ENCODE measurements around the gene HHIPL1.
"Not testable (repeated sequence)": the region's sequence is repeated elsewhere in the genome, so short reads cannot be mapped to it uniquely, and the experiment has no call there.

The HHIPL1 gene

DNA sequence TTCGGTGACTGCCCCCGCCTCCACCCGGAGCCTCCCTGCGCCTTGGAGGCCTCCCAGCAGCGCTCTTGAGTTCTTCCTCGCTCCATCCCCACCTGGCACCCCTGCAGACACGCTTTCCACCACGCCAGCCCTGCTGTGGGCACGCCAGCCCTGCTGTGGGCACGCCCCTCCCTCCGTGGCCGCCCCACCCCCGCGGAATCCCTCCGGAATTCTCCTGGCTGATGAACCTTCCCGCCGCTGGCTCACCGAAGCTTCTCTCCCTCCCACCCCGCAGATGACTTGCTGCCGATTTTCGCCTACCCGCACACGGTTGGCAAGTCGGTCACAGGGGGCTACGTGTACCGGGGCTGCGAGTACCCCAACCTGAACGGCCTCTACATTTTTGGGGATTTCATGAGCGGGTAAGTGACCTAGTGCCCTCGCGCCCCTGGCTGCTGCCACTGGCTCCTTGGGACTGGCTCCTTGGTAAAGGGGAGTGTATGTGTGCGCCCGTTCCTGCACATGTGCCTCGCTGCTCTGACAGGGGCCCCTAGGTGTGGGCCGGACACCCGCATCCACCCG lies 15.2 kb downstream of the HHIPL1 start:
- TF ChIP-seq, protein P1, sequence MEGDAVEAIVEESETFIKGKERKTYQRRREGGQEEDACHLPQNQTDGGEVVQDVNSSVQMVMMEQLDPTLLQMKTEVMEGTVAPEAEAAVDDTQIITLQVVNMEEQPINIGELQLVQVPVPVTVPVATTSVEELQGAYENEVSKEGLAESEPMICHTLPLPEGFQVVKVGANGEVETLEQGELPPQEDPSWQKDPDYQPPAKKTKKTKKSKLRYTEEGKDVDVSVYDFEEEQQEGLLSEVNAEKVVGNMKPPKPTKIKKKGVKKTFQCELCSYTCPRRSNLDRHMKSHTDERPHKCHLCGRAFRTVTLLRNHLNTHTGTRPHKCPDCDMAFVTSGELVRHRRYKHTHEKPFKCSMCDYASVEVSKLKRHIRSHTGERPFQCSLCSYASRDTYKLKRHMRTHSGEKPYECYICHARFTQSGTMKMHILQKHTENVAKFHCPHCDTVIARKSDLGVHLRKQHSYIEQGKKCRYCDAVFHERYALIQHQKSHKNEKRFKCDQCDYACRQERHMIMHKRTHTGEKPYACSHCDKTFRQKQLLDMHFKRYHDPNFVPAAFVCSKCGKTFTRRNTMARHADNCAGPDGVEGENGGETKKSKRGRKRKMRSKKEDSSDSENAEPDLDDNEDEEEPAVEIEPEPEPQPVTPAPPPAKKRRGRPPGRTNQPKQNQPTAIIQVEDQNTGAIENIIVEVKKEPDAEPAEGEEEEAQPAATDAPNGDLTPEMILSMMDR (IDR thresholded peaks at IDR 0.05; ENCODE audit: insufficient read depth, missing control alignments), result no peak
- no peak for DNase-seq (ENCODE audit: insufficient read length, low spot score)
- FAIRE-seq, result no peak

DNA sequence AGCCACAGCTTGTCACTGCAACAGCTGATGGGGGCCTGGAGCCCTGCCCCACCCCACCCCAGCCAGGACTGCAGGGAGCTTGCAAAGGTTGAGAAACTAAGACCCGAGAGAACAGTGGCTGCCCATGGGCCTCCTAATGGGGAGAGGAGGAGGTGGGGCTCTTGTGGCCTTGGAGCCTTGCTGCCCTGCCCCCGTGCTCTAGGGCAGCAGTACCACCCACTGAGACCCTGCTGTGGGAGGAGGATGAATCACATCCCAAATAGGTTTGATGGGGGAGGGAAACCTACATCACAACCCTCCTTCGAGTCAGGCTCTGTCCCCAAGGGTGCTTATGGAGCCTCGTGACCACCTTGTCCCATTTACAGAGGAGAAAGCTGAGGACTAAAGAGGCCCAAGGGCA lies 15.9 kb downstream of the HHIPL1 start:
- TF ChIP-seq, protein P1 (IDR thresholded peaks at IDR 0.05; ENCODE audit: insufficient read depth, missing control alignments), result no peak
- FAIRE-seq, result no peak
- DNase-seq (ENCODE audit: insufficient read length, low spot score), result no peak

DNA sequence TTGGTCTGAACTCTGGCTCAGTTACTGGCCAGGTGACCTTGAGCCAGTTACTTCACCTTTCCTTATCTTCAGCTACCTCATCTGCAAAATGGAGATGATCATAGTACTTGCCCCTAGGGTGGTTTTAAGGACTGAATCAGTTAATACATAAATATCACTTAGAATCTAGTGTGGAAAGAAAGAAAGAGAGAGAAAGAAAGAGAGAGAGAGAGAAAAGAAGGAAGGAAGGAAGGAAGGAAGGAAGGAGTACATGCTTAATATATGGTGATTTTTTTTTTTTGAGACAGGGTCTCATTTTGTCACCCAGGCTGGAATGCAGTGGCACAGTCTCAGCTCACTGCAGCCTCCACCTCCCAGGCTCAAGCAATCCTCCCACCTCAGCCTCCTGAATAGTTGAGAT lies 16.3 kb downstream of the HHIPL1 start:
- not testable (repeated sequence) for DNase-seq (ENCODE audit: insufficient read length, low spot score); FAIRE-seq

DNA sequence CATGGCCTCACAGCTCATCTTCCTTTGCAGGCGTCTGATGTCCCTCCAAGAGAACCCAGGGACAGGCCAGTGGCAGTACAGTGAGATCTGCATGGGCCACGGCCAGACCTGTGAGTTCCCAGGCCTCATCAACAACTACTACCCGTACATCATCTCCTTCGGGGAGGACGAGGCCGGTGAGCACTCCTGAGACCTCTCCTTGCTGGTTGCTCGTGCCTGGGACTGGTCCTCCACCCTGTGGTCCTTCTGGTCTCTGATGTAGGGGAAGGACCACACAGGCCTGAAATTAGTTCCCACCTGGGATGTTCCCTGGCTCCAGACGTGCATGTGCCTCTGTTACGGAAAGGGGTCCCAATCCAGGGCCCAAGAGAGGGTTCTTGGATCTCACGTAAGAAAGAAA lies 17.9 kb downstream of the HHIPL1 start:
- no peak for FAIRE-seq
- TF ChIP-seq, protein P1 (IDR thresholded peaks at IDR 0.05; ENCODE audit: insufficient read depth, missing control alignments), result no peak
- no peak for DNase-seq (ENCODE audit: insufficient read length, low spot score)

DNA sequence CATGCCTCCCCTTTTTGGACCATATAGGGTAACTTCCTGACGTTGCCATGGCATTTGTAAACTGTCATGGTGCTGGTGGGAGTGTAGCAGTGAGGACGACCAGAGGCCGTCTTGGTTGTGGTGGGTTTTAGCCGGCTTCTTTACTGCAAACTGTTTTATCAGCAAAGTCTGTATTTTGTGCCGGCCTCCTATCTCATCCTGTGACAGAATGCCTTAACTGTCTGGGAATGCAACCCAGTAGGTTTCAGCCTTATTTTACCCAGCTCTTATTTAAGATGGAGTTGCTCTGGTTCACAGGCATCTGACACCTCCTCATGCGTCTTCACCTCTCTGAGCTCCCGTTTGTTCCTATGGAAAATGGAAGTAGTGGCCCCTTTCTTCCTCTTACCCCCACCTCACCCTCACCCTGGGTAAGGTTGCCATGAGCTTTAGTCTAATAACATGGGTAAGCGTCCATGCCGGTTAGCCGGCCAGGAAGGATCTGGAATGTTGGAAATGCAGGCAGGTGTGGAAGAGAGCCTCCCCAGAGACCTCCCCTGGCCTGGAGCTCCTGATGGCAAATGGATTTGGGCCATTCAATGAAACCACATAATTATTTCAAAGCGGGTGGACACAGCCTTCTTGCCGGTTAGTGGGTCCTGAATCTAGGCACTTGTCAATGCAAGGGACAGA lies 18.6 kb downstream of the HHIPL1 start:
- no peak for FAIRE-seq
- TF ChIP-seq, protein P1 (IDR thresholded peaks at IDR 0.05; ENCODE audit: insufficient read depth, missing control alignments), result no peak
- DNase-seq (ENCODE audit: insufficient read length, low spot score), result no peak

DNA sequence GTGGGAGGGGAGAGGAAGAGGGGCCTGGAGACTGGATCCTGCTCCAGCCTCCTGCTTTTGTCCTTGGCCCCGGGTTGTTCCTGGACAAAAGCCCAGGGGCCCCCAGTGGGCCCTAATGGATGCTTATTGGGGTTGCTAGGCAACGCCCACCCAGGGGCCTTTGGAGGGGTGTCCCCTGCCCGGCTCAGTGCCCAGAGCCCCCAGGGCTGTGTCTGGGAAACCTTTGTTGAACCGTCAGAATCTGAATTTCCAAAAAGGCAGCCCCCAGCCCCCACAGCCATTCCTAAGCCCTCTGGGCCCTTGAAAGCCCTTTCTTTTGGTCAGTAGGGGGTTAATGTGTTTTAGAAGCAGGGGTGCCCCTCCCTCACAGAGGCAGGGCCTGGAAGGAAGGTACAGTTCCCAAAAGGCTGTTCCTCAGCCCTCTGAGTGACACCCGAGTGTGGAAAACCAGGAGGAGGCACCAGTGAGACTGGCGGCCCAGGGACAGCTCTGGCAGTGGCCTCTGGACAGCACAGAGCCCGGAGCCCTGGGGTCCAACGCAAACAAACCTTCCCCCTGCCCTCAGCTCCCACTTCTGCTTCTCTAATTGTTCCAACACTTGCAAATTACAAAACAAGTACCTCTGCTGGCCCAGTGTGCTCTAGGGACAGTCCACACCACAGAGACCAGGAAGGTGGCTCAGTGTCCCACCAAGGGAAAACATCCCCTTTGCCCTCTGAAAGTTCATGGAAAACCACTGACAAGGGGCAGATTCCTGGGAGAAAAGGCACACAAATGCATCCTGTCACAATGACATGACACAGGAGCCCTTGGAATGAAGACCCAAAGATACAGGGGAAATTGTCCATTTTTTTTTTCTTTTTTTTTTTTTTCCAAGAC lies 19.4 kb downstream of the HHIPL1 start:
- DNase-seq (ENCODE audit: insufficient read length, low spot score) (no peak), FAIRE-seq (no peak)
- TF ChIP-seq, protein P1 (IDR thresholded peaks at IDR 0.05; ENCODE audit: insufficient read depth, missing control alignments), result no peak

DNA sequence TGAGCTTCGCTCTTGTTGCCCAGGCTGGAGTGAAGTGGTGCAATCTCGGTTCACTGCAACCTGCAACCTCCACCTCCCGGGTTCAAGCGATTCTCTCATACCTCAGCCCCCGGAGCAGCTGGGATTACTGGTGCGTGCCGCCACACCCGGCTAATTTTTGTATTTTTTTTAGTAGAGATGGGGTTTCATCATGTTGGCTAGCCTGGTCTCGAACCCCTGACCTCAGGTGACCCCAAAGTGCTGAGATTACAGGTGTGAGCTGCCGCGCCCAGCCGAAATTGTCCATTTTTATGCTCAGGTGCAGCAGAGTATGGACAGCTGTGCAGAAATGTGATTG lies 20.0 kb downstream of the HHIPL1 start:
- no peak for FAIRE-seq
- no peak for DNase-seq (ENCODE audit: insufficient read length, low spot score)
- TF ChIP-seq, protein P1 (IDR thresholded peaks at IDR 0.05; ENCODE audit: insufficient read depth, missing control alignments), result no peak
